HFFc6 (cell line): Measurements from ENCODE around the gene DNMT3A. TPM values are rescaled to one million over a fixed set of nuclear protein-coding genes. Genes with fewer than 3 reads are reported as not detected.

Experiments
- DNase-seq: peaks from one replicate; pipeline ENCODE4 v3.0.0-alpha.2; 2018
- H3K27ac Mint-ChIP-seq: 2 replicates; pipeline ENCODE4 v1.8.0; 2020; ENCODE audit warnings: mild to moderate bottlenecking, mixed read lengths
- H3K27me3 Mint-ChIP-seq: 2 replicates; pipeline ENCODE4 v1.8.0; 2021; ENCODE audit warnings: mild to moderate bottlenecking, moderate library complexity, mixed read lengths; ENCODE audit not compliant: insufficient read depth
- H3K36me3 Mint-ChIP-seq: 2 replicates; pipeline ENCODE4 v1.8.0; 2021; ENCODE audit warnings: low read depth, mixed read lengths
- H3K4me1 Mint-ChIP-seq: 2 replicates; pipeline ENCODE4 v1.8.0; 2020; ENCODE audit warnings: low read depth, mixed read lengths
- H3K4me3 Mint-ChIP-seq: 2 replicates; pipeline ENCODE4 v1.8.0; 2020; ENCODE audit warnings: mild to moderate bottlenecking, moderate library complexity, mixed read lengths
- H3K9me3 Mint-ChIP-seq: 2 replicates; pipeline ENCODE4 v1.8.0; 2020; ENCODE audit warnings: mild to moderate bottlenecking, mixed read lengths
- CTCF ChIP-seq: fragments of 200-600 bp; sonication (generic); IDR thresholded peaks from 2 replicates; pipeline ENCODE4 v1.5.0; 2021; ENCODE audit warnings: antibody characterized with exemption, mild to moderate bottlenecking
- total RNA-seq, 6 experiments: library from RNA; stranded (reverse); fragmentation: NEBNext Ultra II Directional; extraction: Animal tissue kit (Norgen Biotek cat#: 25700); gene quantifications; 2 replicates in 1 of 6; 3 replicates in 5 of 6; pipeline ENCODE4 v1.2.3, GENCODE V29; 2021

The DNMT3A gene
- total RNA-seq, 6 experiments from 2014 or later = 3.5 to 5.2 (median 4.5) TPM

- H3K4me1 Mint-ChIP-seq = no peaks in the 10 kb centered on the region
- no peaks in the 10 kb centered on the region for H3K9me3 Mint-ChIP-seq
- H3K27me3 Mint-ChIP-seq = peaks cover 3% of the 10 kb centered on the region
- no peak for DNase-seq
- no peak overlapping the region for H3K4me3 Mint-ChIP-seq
- no peaks in the 10 kb centered on the region; the same call in 1 of the 2 replicates for H3K36me3 Mint-ChIP-seq
- H3K27ac Mint-ChIP-seq = no peak overlapping the region
- no peak for TF ChIP-seq CTCF
These were observed 79.4 kb downstream of the DNMT3A start for GRCh38 chr2:25262288-25262687.

- H3K27me3 Mint-ChIP-seq = peaks cover 3% of the 10 kb centered on the region
- H3K4me1 Mint-ChIP-seq = peaks cover 6% of the 10 kb centered on the region; the same call in 1 of the 2 replicates
- DNase-seq = no peak
- H3K4me3 Mint-ChIP-seq = no peak overlapping the region
- TF ChIP-seq CTCF = no peak
- H3K9me3 Mint-ChIP-seq = no peaks in the 10 kb centered on the region
- H3K36me3 Mint-ChIP-seq = no peaks in the 10 kb centered on the region; the same call in 1 of the 2 replicates
- H3K27ac Mint-ChIP-seq = no peak overlapping the region
These were observed 82.0 kb downstream of the DNMT3A start for GRCh38 chr2:25259737-25260124.

GRCh38 chr2:25258847-25259736 lies 82.6 kb downstream of the DNMT3A start:
- H3K27me3 Mint-ChIP-seq = peaks cover 3% of the 10 kb centered on the region
- no peak overlapping the region for H3K27ac Mint-ChIP-seq
- peaks cover 6% of the 10 kb centered on the region; the same call in 1 of the 2 replicates for H3K4me1 Mint-ChIP-seq
- TF ChIP-seq CTCF = no peak
- no peaks in the 10 kb centered on the region for H3K9me3 Mint-ChIP-seq
- no peak for DNase-seq
- H3K36me3 Mint-ChIP-seq = no peaks in the 10 kb centered on the region; the same call in 1 of the 2 replicates
- no peak overlapping the region for H3K4me3 Mint-ChIP-seq

- Mint-ChIP-seq H3K27me3 (peaks cover 2% of the 10 kb centered on the region), H3K27ac (no peak overlapping the region), H3K4me3 (no peak overlapping the region), H3K36me3 (no peaks in the 10 kb centered on the region; the same call in 1 of the 2 replicates), H3K4me1 (peaks cover 6% of the 10 kb centered on the region; the same call in 1 of the 2 replicates), H3K9me3 (no peaks in the 10 kb centered on the region)
- peak; percentile 35 for TF ChIP-seq CTCF
- DNase-seq = no peak
These were observed 83.5 kb downstream of the DNMT3A start for GRCh38 chr2:25257931-25258846.

GRCh38 chr2:25257032-25257552 lies 84.6 kb downstream of the DNMT3A start:
- no peak for TF ChIP-seq CTCF
- Mint-ChIP-seq H3K9me3 (no peaks in the 10 kb centered on the region), H3K27ac (no peak overlapping the region), H3K4me1 (peaks cover 6% of the 10 kb centered on the region; the same call in 1 of the 2 replicates), H3K4me3 (no peak overlapping the region), H3K36me3 (no peaks in the 10 kb centered on the region; the same call in 1 of the 2 replicates), H3K27me3 (peaks cover 2% of the 10 kb centered on the region)
- DNase-seq = peak; percentile 65
